GM21825 (cell line): Measurements from ENCODE around the gene OR2T5.
"Not testable (repeated sequence)": the region's sequence is repeated elsewhere in the genome, so short reads cannot be mapped to it uniquely, and the experiment has no call there.

Experiments
- ATAC-seq: cut with Tn5 transposase; IDR thresholded peaks from one replicate; pipeline ENCODE4 v1.9.1; 2021; ENCODE audit warnings: mild to moderate bottlenecking, moderate library complexity; ENCODE audit not compliant: unreplicated experiment

OR2T5 gene, protein sequence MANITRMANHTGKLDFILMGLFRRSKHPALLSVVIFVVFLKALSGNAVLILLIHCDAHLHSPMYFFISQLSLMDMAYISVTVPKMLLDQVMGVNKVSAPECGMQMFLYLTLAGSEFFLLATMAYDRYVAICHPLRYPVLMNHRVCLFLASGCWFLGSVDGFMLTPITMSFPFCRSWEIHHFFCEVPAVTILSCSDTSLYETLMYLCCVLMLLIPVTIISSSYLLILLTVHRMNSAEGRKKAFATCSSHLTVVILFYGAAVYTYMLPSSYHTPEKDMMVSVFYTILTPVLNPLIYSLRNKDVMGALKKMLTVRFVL

DNA sequence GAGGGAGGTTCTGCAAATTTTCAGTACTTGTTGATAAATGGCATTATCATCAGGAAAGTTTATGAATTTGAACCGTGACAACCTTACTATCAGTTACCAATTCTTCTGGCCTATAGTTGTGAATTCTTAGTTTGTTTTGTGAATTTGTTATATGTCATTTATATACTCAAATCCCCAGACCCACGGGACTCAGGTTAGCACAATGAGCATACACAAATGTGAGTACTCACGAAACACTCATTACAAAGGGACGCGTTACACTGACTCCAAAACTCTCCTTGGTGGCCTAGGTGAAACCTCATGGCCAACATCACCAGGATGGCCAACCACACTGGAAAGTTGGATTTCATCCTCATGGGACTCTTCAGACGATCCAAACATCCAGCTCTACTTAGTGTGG is at the start of gene OR2T5:
Gene OR2T5 (plus strand): TSS at position 301 of the 400 bp plus-strand sequence. CDS start 0 bp downstream, at position 301.
- not testable (repeated sequence) for ATAC-seq

DNA sequence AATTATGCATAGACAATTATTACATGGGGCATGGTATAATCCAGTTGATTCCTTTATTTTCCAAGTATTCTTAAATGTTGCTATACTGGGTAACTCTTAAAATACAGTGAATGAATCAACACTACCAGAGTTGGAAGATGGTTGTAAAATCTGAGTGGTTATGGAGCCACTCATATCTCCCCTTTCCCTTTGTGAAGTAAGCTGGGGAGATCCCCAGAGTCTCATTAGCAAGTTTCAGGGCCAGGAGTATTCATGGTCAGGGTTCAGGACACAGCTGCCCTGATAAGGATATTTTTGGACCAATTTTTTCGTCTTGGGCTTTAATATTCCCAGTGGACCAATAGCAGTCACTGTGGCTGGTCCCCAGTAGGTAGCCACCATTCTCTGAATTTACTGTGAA is 49.7 kb upstream of the OR2T5 start:
- ATAC-seq: not testable (repeated sequence)

DNA sequence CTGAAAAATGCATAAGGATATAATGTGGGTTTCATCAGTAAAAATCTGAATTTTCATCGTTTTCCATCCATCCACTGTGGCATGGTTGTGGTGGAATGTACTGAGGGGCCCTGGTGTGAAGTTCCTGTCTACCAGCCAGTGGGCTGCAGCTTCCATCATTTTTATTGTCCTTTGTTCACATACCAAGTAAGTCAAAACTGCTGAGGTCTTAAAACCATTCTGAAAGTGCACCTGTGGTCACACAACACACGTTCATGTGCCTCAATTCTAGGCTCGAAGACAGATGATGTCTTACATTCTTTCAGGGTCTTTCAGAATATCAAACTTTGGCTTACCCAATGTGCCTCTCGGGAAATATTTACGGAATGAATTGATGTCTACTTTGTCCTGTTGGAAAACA is 49.1 kb upstream of the OR2T5 start:
- not testable (repeated sequence) for ATAC-seq

DNA sequence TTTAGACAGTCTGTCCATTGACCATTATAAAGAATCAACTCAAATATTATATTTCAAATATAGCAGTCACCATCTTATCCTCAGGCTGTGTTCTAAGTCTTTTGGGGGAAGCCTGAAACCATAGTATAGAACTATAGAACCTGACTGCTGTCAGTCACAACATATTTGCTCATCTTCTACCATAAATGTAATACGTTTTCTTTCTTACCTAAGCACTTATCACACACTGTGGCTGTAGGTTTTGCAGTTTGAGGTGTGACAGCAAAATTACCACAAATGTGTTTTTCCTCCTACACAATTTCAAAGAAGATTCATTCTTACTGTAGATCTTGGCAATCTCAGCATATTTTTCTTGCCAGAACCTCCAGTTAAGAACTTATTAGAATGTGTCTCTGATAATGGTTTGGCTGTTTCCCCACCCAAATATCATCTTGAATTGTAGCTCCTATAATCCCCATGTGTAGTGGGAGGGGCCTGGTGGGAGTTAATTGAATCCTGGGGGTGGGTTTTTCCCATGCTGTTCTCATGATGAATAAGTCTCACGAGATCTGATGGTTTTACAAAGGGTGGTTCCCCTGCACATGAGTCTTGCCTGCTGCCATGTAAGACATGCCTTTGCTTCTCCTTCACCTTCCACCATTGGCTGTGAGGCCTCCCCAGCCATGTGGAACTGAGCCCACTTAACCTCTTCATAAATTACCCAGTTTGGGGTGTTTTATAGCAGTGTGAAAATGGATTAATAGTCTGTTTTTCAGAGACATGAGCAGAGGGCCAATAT is 45.7 kb upstream of the OR2T5 start:
- not testable (repeated sequence) for ATAC-seq

GRCh38 chr1:248444603-248445002 is 43.8 kb upstream of the OR2T5 start:
- not testable (repeated sequence) for ATAC-seq

DNA sequence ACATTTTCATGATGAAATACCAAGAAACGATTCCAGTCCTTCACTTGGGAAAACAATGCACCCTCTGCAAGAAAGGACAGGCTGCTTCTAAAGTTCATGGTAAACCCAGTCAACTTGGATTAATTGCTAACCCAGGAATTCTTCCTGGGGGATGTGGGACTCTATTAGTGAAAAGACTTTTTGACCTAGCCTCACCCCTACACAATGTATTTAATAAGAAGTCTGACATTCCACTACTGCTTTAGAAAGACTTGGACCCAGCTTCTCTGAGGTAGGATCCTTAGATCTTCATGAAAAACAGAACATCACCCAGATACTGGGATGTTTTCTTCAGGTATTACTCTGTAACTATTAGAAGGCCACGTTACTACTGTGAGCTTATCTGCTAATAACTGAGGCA is 43.0 kb upstream of the OR2T5 start, which contains the start of gene OR2T2:
Gene OR2T2 (plus strand): TSS at position 239 of the 400 bp plus-strand sequence. CDS start 7,161 bp downstream, outside the sequence.
- not testable (repeated sequence) for ATAC-seq

DNA sequence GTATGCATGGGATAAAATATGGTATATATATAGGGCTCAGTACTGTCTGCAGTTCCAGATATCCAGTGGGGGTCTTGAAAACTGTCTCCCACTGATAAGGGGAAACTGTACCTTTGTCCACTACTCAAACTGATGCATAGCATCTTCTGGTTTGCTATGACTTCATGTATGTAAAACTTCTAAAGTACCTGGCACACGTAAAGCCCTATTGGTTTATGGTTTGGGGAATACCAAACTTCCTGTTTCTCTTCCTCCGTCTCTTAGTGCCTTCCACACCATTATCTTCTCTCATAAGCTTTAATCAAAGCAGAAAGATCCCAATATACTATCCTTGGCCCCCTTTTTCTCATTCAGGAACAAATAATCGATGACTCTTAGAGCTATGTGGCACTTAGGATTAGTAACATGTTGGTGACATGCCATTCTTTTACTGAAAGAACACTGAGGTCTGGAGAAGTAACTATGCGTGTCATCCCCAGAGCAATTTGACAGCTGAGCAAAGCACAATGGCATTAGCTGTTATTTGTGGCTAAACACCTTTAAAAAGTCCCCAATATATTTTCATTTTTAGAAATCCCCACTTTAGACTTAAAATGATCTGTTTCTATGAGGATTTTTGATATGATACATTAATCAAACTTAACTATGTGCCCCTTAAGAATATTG is 39.8 kb upstream of the OR2T5 start:
- ATAC-seq: peak; percentile 55

- ATAC-seq: not testable (repeated sequence)
These were observed 38.4 kb upstream of the OR2T5 start for GRCh38 chr1:248449821-248450465.

DNA sequence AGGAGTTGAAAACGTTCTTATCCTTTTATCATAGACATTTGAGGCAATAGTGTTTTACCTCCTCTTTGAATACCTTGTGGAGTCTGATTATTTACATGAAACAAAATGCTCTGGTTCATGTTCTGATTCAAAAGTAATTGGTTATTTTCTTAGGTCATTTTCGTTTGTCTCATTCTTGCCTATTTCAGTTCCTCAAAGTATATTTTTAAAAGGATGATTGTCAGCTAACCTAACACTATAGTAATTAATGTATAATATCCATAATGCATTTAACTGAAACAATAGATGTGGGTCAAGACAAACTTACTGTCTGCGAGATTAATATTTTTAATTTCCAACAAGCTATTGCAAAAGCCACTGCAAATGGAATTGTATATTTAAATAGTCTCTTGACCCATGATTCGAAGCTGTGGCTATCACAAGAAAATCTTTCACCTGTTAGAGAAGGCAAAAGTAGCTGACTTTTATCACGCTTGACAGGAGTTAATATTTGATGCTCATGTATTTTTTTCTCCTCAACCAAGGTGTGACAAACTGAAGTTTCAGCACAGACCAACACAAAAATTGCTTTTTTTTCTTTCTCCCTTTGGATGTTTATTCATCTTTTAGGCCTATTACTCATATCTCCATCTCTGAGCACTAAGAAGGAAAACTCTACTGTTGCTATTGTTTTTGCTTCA is 37.8 kb upstream of the OR2T5 start:
- ATAC-seq: peak; percentile 58

GRCh38 chr1:248453619-248454018 is 34.8 kb upstream of the OR2T5 start:
- ATAC-seq: not testable (repeated sequence)

DNA sequence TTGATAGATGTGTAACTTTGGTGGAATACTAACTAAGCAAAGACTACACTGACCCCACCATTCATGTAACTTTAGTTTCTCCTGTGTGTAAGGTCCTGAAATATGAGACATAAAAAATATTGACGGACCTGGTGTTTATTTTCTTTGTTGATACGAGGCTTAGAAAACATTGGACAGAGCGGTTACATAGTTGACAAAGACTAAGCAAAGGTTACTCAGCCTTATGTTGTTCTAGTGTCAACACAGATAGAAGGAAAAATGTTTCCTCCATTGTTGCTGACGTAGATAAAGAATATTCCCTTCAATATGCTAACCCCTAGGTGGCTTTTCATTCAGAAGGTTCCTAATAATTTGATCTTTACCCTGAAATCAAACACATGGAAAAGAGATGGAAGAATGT is 33.3 kb upstream of the OR2T5 start:
- not testable (repeated sequence) for ATAC-seq

DNA sequence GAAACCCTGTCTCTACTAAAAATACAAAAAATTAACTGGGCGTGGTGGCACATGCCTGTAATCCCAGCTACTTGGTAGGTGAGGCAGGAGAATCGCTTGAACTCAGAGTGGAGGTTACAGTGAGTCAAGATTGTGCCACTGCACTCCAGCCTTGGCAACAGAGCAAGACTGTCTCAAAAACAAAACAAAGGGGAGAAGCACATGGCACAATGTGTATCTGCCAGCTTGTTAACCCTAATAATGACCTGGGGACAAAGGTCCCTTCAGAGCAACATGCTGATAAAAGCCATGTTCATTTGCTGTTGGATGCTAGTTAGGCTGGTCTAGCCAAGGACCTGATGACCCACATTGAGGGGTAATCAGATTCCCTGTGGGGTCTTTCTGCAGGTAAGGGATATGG is 31.8 kb upstream of the OR2T5 start:
- ATAC-seq: not testable (repeated sequence)

DNA sequence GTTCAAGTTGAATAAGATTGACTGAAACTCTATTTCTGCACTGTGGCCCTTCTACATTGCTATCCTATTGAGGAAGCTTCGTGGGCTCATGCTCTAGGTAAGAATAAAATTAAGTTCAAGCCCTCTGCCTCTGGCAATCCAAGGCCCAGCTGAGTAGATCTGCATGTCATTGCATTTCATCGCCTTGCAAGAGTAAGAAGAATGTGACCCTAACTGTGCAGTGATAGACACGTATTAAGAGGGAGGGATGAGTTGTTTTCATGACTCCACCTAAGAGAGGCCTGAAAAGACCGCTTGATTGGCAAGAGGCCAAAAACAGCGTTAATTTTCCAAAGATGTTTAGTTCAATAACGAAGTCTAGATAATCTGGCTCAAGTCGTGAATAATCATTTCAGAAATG is 29.3 kb upstream of the OR2T5 start:
- ATAC-seq: not testable (repeated sequence)

DNA sequence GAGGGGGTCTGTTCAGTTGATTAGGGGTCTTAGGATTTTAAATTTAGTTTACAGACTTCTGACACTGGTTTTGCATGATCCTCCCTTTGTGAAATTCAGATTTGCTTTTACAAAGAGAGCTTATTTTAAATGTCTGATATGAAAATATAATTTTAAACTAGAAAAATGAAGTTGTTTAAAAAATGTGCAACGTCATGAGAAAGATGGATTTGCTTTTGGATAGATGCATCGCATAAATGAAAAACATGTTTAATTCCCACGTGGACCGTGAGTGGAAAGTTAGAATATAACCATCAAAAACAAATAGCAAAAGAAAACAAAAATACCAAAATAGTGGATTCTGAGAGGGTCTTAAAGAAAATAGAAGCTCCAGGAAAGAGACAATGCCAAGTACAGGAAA is 17.2 kb upstream of the OR2T5 start:
- ATAC-seq: no peak

GRCh38 chr1:248472111-248472510 is 16.3 kb upstream of the OR2T5 start:
- not testable (repeated sequence) for ATAC-seq

GRCh38 chr1:248473051-248473450 is 15.3 kb upstream of the OR2T5 start, which contains the start of gene OR2T3:
Gene OR2T3 (plus strand): TSS chr1:248473351. CDS start chr1:248473351, 0 bp downstream.
- not testable (repeated sequence) for ATAC-seq

- ATAC-seq: peak; percentile 84
These were observed 12.7 kb upstream of the OR2T5 start for GRCh38 chr1:248475660-248476059.

GRCh38 chr1:248481686-248482579 is 6.5 kb upstream of the OR2T5 start:
- ATAC-seq: not testable (repeated sequence)

GRCh38 chr1:248496661-248497060 is 8.3 kb downstream of the OR2T5 start:
- not testable (repeated sequence) for ATAC-seq
